IPS-18a (cell line): ENCODE data around the gene WNT7A.

Source experiments
- H3K27ac ChIP-seq: one replicate; pipeline ENCODE4 v1.5.1; 2013; ENCODE audit warnings: low read length
- H3K27me3 ChIP-seq: one replicate; pipeline ENCODE4 v1.6.1; 2013; ENCODE audit warnings: mild to moderate bottlenecking, low read length; ENCODE audit not compliant: control insufficient read depth, insufficient read depth
- H3K36me3 ChIP-seq: one replicate; pipeline ENCODE4 v1.6.1; 2013; ENCODE audit warnings: low read depth, low read length; ENCODE audit not compliant: control insufficient read depth
- H3K4me1 ChIP-seq: one replicate; pipeline ENCODE4 v1.6.1; 2013; ENCODE audit warnings: low read depth, low read length; ENCODE audit not compliant: control insufficient read depth
- H3K4me3 ChIP-seq: one replicate; pipeline ENCODE4 v1.5.1; 2013; ENCODE audit warnings: low read length
- H3K9ac ChIP-seq: one replicate; pipeline ENCODE4 v1.6.1; 2013; ENCODE audit warnings: mild to moderate bottlenecking, low read length, moderate library complexity
- H3K9me3 ChIP-seq: one replicate; pipeline ENCODE4 v1.6.1; 2013; ENCODE audit warnings: low read depth, low read length; ENCODE audit not compliant: control insufficient read depth

Gene WNT7A

DNA sequence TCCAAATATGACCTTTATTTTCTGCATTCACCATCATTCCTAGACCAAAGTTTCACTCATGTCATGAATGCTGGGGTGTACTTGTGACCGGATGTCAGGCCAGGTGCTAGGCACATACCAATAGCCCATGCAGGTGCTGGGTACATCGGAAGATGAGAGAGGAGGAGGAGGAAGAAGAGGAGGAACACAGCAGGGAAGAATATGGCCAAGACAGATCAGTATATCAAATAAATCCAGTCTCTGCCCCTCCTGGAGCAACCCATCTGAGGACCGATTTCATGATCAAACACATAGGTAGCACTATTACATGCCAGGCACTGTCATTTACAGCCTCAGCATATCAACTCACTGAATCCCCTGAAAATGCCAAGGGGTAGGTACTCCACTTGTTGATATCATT, 3.0 kb upstream of the WNT7A start:
- H3K9ac ChIP-seq, result no peak overlapping the region
- H3K9me3 ChIP-seq, result no peaks in the 10 kb centered on the region
- H3K4me1 ChIP-seq, result no peaks in the 10 kb centered on the region
- H3K4me3 ChIP-seq, result no peak overlapping the region
- H3K36me3 ChIP-seq, result no peaks in the 10 kb centered on the region
- H3K27ac ChIP-seq, result no peak overlapping the region
- peaks cover 62% of the 10 kb centered on the region for H3K27me3 ChIP-seq

DNA sequence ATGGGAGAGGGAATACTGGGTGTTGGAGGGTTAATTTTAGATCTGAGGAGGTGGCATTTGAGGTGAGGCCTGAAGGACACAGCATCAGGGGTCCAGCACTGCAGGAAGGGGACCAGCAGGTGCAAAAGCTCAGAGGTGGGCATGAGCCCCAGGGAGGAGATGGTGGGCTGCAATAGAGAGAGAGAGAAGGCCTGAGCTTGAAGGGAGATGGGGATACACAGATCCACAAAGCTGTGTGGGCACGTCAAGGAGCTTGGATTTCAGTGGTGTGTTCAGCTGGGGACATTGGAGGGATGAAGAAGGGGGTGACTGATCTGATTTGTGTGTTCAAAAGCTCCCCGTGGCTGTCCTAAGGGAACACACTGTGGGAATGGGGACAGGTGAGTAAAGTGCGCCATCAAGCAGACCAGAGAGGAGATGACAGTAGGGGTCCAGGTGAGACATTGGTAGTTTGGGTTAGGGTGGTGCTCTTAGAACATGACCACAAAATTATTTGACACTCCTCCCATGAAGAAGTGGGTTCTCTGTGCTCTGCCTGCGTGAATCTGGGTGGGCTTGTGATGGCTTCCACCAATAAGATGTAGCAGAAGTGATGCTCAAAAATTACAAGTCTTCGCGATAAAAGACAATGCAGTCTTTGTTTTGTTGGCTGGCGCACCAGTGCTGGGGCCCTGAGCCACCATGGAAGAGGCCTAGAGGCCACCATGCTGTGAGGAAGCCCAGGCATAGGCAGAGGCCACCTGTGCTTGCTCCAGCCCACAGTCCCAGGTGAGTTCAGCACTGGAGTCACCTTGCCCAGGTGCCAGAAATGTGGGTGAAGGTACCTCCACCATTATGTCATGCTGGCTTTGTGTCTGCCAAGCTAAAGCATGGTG, 1.9 kb upstream of the WNT7A start:
- Histone ChIP-seq H3K4me1 (no peaks in the 10 kb centered on the region), H3K27me3 (peaks cover 68% of the 10 kb centered on the region), H3K36me3 (no peaks in the 10 kb centered on the region), H3K27ac (no peak overlapping the region), H3K9me3 (no peaks in the 10 kb centered on the region), H3K4me3 (no peak overlapping the region), H3K9ac (no peak overlapping the region)

- Histone ChIP-seq H3K27me3 (peaks cover 77% of the 10 kb centered on the region), H3K27ac (no peak overlapping the region), H3K4me1 (no peaks in the 10 kb centered on the region), H3K36me3 (no peaks in the 10 kb centered on the region), H3K9me3 (no peaks in the 10 kb centered on the region), H3K4me3 (peak overlapping the region; percentile 16), H3K9ac (no peak overlapping the region)
These were observed 913 bp upstream of the WNT7A start for GRCh38 chr3:13880811-13881156.

DNA sequence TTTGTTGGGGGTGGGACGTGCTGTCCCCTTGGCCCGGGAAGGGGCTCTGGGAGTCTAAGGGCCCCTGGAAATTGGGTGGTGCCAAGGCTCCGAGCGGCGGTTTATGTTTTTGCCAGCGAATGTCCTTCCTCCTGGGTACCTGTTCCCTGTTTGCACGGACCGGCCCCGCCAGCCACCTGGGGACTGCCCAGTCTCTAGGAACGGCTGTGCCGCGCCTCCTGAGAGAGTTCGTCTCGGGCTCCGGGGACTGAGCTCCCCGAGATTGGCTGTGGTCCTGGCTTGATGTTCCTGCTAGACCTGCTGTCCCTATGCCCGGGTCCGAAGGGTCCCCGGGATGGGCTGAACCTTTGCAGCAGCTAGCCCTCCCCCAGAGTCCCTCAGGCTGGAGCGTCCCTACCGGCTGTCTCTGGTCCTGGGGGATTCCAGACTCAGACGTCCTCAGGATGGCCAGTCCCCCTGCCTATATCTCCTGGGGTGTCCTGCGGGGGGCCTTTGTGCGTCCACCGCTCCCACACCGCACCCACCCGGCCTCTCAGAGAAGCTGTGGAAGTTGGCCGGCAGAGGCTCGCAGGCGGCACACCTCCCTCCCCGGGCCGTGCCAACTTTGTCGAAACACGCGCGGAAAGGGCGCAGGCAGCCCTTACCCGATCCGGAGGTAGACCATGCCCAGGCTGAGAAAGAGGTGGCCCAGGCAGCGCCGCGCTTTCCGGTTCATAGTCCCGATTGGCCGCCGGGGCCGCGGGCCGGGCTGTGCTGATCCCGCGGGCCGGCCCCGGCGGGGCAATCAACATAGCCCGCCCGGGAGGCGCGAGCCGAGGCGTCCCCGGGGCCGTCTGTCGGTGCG, 547 bp downstream of the WNT7A start:
- H3K36me3 ChIP-seq, result no peaks in the 10 kb centered on the region
- H3K4me3 ChIP-seq, result peak overlapping the region; percentile 59
- H3K4me1 ChIP-seq, result no peaks in the 10 kb centered on the region
- no peak overlapping the region for H3K9ac ChIP-seq
- H3K27me3 ChIP-seq, result peaks cover 88% of the 10 kb centered on the region
- no peak overlapping the region for H3K27ac ChIP-seq
- H3K9me3 ChIP-seq, result no peaks in the 10 kb centered on the region

DNA sequence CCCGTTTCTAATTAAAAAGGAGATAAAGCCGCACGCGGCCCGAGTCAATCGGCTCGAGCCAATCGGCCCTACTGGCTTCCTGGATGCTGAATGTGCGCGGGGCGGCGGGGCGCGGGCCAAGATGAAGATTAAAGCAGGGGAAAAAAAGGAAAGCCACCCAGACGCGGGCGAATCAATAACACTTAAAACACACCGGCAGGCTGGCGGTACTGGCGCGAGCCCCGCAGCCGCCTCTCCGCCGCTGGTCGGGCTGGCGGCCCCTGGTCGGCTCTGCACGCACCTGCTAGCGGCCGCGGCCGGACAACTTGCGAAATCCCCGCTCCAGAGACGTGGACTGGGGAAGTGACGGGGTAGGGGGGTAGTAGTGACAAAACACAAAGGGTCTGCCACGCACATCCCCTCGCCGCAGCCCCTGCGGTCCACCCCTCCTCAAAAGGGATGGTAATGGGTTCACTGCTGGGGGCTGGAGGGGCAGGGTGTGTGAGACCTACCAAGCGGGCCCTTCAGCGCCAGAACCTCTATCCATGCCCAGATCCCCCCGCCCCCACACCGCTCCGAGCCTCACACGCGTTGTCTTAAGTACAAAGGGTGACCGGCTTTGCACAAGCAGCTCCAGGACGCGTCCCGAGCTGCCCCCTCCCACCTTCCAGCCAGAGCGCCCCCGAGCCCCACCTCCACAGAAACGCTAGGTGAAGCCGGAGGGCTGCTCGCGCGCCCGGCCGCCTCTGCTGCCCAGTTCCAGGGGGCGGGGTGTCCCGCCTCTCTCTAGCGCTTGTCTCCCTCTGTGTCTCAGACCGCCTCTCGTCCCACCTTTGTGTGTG, 1.4 kb downstream of the WNT7A start:
- H3K9ac ChIP-seq, result no peak overlapping the region
- H3K4me1 ChIP-seq, result peaks cover 8% of the 10 kb centered on the region
- no peaks in the 10 kb centered on the region for H3K9me3 ChIP-seq
- no peaks in the 10 kb centered on the region for H3K36me3 ChIP-seq
- H3K27ac ChIP-seq, result no peak overlapping the region
- H3K27me3 ChIP-seq, result peaks cover 81% of the 10 kb centered on the region
- H3K4me3 ChIP-seq, result peak overlapping the region; percentile 59

DNA sequence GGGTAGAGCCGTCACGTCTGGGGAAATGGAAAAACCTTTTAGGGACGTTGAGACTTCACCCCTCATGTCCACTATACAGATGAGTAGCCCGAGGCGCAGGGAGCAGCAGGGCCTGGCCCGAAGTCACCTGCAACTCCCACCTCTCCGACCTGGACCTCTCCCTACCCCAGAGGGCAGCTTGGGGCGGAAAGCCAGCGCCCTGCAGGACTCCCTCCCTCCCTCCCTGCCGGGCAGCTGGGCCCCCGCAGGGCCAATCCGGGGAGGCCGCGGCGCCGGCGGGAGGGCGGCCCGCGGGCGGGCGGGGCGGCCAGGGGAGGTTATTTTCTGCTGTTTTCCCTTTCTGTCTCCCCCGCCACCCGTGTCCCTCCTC, 2.0 kb downstream of the WNT7A start:
- Histone ChIP-seq H3K4me1 (peaks cover 12% of the 10 kb centered on the region), H3K27me3 (peaks cover 79% of the 10 kb centered on the region), H3K9me3 (no peaks in the 10 kb centered on the region), H3K4me3 (peak overlapping the region; percentile 59), H3K9ac (no peak overlapping the region), H3K27ac (no peak overlapping the region), H3K36me3 (no peaks in the 10 kb centered on the region)

DNA sequence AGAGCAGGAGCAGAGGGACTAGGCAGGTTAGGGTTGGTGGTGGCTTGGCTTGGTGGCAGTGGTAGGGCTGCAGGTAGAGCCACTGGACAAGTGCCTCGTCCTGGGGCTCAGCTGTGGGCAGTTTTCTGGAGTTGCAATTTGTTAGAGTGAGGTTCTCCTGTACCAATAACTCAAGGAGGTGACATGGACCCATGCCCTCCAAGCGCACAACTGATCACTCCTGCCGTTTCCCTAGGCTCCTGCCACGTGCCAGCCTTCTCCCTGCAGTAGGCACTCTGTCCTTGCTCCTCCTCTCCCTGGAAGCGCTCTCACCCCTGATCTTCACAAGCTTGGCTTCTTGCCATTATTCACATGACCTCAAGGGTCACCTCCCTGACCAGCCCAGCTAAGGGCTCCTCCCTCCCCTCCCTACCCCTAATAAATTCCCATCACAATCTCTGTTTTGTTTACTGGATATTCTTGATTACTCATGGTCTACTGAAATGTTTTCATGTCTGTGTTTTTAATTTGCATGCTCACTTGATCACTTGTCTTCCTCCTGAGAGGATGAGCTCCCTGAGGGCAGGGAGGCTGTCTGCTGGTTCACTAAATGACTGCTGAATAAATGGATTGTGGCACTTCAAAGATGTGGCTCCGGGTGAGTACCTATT, 3.3 kb downstream of the WNT7A start:
- H3K9me3 ChIP-seq, result no peaks in the 10 kb centered on the region
- H3K36me3 ChIP-seq, result no peaks in the 10 kb centered on the region
- H3K27me3 ChIP-seq, result peaks cover 72% of the 10 kb centered on the region
- no peak overlapping the region for H3K4me3 ChIP-seq
- H3K27ac ChIP-seq, result no peak overlapping the region
- H3K4me1 ChIP-seq, result peaks cover 12% of the 10 kb centered on the region
- H3K9ac ChIP-seq, result no peak overlapping the region

DNA sequence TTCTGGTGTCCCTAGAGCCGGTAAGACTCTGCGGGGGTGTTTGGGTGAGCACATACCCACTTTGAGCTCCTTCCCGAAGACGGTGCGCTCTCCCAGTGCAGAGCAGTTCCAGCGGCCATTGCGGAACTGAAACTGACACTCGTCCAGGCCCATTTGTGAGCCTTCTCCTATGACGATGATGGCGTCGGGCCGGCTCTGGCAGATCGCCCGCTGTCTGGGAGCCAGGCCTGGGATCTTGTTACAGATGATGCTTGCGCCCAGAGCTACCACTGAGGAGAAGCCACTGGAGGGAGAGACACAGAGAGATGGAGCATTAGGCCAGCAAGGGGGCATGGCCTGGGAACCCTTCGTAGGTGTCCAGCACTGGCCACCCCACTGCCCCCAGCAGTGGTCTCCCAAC, 5.0 kb downstream of the WNT7A start:
- no peak overlapping the region for H3K4me3 ChIP-seq
- no peak overlapping the region for H3K9ac ChIP-seq
- H3K27me3 ChIP-seq, result peaks cover 56% of the 10 kb centered on the region
- H3K36me3 ChIP-seq, result no peaks in the 10 kb centered on the region
- no peaks in the 10 kb centered on the region for H3K9me3 ChIP-seq
- H3K4me1 ChIP-seq, result peaks cover 12% of the 10 kb centered on the region
- H3K27ac ChIP-seq, result no peak overlapping the region

DNA sequence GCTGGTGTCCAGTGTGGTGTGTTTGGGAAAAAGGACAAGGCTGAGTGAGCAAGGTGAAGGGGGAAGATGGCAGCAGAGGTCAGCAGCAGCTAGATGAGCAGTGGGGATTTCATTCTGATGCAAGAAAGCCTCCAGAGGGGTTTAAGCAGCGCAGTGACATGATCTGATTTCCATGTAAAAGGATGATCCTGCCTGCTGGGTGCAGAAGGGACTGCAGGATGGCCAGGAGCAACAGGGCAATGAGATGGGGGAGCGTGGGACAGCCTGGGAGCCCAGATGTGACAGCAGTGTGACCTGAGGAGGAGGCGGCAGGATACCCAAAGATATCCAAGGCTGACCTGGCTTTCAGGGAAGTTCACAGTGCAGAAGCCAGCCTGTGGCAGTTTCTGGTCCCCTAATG, 6.1 kb downstream of the WNT7A start:
- H3K27ac ChIP-seq, result no peak overlapping the region
- H3K4me3 ChIP-seq, result peak overlapping the region; percentile 6
- no peak overlapping the region for H3K9ac ChIP-seq
- H3K27me3 ChIP-seq, result peaks cover 46% of the 10 kb centered on the region
- H3K9me3 ChIP-seq, result no peaks in the 10 kb centered on the region
- peaks cover 12% of the 10 kb centered on the region for H3K4me1 ChIP-seq
- H3K36me3 ChIP-seq, result no peaks in the 10 kb centered on the region

- H3K36me3 ChIP-seq, result no peaks in the 10 kb centered on the region
- H3K9me3 ChIP-seq, result no peaks in the 10 kb centered on the region
- peaks cover 12% of the 10 kb centered on the region for H3K4me1 ChIP-seq
- H3K9ac ChIP-seq, result no peak overlapping the region
- H3K27me3 ChIP-seq, result peaks cover 32% of the 10 kb centered on the region
- no peak overlapping the region for H3K4me3 ChIP-seq
- no peak overlapping the region for H3K27ac ChIP-seq
These were observed 7.4 kb downstream of the WNT7A start for GRCh38 chr3:13872451-13872850.

- H3K9me3 ChIP-seq, result no peaks in the 10 kb centered on the region
- peaks cover 25% of the 10 kb centered on the region for H3K27me3 ChIP-seq
- no peak overlapping the region for H3K27ac ChIP-seq
- no peak overlapping the region for H3K9ac ChIP-seq
- no peak overlapping the region for H3K4me3 ChIP-seq
- no peaks in the 10 kb centered on the region for H3K36me3 ChIP-seq
- peaks cover 12% of the 10 kb centered on the region for H3K4me1 ChIP-seq
These were observed 8.1 kb downstream of the WNT7A start for GRCh38 chr3:13871791-13872190.
